ELR (cell line): ENCODE measurements around the gene LYSMD3.
A peak's percentile ranks its signal among the peaks of the same experiment; 100 is the strongest.

Source experiments
- DNase-seq: peaks from one replicate; pipeline ENCODE4 v3.0.0-alpha.2; 2015; ENCODE audit warnings: low read depth

Gene LYSMD3

GRCh38 chr5:90479611-90480385 lies 49.6 kb downstream of the LYSMD3 start:
- peak; percentile 67 for DNase-seq

DNA sequence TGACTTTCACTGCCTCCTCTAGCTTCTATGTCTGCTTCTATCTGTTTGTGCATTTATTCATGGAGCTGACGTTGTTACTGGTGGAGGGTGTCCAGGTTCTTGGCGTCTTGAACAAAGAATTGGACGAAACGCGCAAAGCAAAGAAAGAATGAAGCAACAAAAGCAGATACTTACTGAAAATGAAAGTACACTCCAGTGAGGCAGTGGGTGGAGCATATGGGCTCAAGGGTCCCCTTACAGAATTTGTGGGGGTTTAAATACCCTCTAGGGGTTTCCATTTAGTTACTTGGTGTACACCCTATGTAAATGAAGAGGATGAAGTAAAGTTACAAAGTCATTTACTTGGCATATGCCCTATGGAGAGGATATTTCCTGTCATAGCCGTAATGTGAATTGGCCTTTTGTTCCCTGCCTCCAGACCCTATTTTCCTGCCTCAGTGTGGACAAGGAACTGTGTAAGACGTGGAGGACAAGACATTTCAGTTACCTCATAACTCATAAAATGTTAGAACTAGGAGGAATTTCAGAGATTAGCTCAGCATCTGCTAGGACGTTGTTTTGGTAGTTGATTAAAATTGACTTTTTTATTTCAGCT lies 51.7 kb downstream of the LYSMD3 start:
- no peak for DNase-seq

GRCh38 chr5:90477073-90477472 lies 52.3 kb downstream of the LYSMD3 start:
- DNase-seq = no peak

DNA sequence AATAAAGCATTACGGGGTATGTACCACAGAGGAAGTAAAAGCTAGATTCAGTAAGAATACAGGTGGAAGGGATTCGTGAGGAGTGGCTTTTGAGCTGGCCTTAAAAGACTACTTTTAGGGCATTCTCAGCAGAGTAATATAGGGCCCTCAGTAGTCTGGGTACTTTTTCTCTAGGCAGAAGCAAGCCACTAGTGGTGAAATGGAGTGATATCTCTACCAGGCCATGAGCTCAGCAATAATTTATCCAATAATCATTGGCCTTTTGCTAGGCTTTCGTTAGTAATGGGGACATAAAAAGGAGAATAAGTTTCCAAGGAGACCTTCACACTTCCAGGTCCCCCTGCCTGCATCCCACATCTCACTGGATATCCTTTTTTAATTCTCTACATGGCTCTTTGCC lies 53.0 kb downstream of the LYSMD3 start:
- DNase-seq = no peak

DNA sequence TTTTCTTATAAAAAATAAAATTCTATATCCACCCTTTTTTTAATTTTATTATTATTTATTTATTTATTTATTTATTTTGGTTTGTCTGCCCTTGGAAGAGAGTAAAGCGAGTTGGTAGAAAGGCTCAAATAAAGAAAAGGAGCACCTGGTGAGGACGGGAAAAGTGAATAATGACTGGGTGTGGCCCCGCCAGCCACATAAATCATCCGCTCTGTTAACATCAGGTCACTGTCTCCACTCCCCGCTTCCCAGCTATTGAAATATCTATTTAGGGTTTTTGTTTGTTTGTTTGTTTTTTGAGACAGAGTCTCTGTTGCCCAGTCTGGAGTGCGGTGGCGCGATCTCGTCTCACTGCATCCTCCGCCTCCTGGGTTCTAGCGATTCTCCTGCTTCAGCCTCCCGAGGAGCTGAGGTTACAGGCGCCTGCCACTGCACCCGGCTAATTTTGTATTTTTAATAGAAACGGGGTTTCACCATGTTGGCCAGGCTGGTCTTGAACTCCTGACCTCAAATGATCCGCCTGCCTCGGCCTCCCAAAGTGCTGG lies 53.9 kb downstream of the LYSMD3 start:
- DNase-seq = no peak

- peak; percentile 93 for DNase-seq
Measured at GRCh38 chr5:90474235-90475107, 54.9 kb downstream of the LYSMD3 start, which contains the start of the genes MBLAC2 and POLR3G. MBLAC2 (minus strand) TSS chr5:90474771; CDS start chr5:90474292, 479 bp downstream. POLR3G (plus strand) TSS chr5:90474864; CDS start chr5:90485568, 10,704 bp downstream.

DNA sequence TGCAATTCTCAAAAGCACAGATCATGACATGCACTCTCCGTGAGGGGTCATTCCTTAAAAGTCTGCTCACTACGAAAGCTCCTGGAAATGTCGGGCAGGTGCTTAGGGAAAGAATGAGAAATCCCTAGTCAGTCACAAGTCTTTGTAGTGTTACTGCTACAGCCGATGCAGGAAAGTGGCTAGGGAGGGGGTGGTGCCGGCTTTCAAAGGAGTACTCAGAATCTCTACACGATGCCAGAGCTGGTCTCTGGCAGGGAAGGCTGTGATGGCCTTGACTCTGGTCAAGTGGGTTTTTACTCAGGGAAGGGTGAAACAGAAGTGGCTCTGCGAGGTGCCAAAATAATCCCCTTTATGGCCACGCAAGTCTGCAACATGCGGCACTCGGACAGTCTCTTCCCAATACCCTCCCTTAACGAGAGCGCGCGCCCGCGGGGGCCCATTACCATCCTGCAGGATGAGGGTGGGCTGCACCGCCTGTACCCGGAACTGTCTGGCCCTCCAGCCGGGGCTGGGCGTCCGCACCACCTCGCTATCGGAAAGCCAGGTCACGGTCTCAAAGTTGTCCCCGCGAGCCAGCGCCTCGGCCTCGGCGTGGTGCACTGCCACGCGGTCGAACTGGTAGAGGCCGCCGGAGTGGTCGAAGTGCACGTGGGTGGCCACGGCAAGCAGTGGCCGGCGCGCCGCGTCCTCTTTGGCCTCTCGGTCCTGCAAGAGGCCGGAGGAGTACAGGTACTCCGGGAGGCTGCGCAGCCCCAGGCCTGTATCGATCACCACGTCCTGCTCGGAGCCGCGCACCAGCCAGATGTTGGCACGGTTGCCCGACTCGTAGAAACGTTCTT lies 55.8 kb downstream of the LYSMD3 start:
- DNase-seq = peak; percentile 47

GRCh38 chr5:90472783-90473395 lies 56.5 kb downstream of the LYSMD3 start:
- DNase-seq = no peak
